ENCODE measurements around the gene HSPB6. TPM values are rescaled to one million over a fixed set of nuclear protein-coding genes. Genes with fewer than 3 reads are reported as not detected.

HSPB6 gene
- total RNA-seq (2022; extraction: Qiagen RNA extraction; ENCODE audit: low read depth), result 0.16 to 0.34 TPM (median 0.20 TPM) in 5 replicates

GRCh38 chr19:35756377-35757230 is at the start of gene HSPB6:
Gene HSPB6, minus strand, starts transcription at chr19:35757029. Its CDS starts 21 bp downstream, at chr19:35757008.

GRCh38 chr19:35775298-35776101 is 18.7 kb upstream of the HSPB6 start, which contains the start of gene ARHGAP33:
Gene ARHGAP33, plus strand, starts transcription at chr19:35775564. Its CDS starts 95 bp downstream, at chr19:35775659.

GRCh38 chr19:35757749-35758608 is 1.1 kb upstream of the HSPB6 start, which contains the start of gene PROSER3:
Gene PROSER3, plus strand, starts transcription at chr19:35758176. Its CDS starts 40 bp downstream, at chr19:35758216.

GRCh38 chr19:35748106-35749020 is 8.5 kb downstream of the HSPB6 start, which contains the start of gene LIN37:
Gene LIN37, plus strand, starts transcription at chr19:35748576. Its CDS starts 149 bp downstream, at chr19:35748725.

GRCh38 chr19:35745328-35746086 is 11.3 kb downstream of the HSPB6 start, which contains the start of the genes PSENEN and U2AF1L4:
Gene PSENEN, plus strand, starts transcription at chr19:35745651. Its CDS starts 280 bp downstream, at chr19:35745931.
Gene U2AF1L4, minus strand, starts transcription at chr19:35745418. Its CDS starts 27 bp downstream, at chr19:35745391.

GRCh38 chr19:35742121-35742724 is 14.6 kb downstream of the HSPB6 start, which contains the start of gene IGFLR1:
Gene IGFLR1, minus strand, starts transcription at chr19:35742452. Its CDS starts 1,272 bp downstream, at chr19:35741180.

GRCh38 chr19:35717665-35718344 is 39.0 kb downstream of the HSPB6 start, which contains the start of gene KMT2B:
Gene KMT2B, plus strand, starts transcription at chr19:35718003. Its CDS starts 16 bp downstream, at chr19:35718019.

Other genes starting within 250 kb of the HSPB6 start
- 27.3 to 37.1 TPM (median 33.6 TPM) in 5 replicates for gene DMKN, start 243.4 kb downstream of the HSPB6 start, total RNA-seq (2022; extraction: Qiagen RNA extraction; ENCODE audit: low read depth)
- gene SBSN, start 228.7 kb downstream of the HSPB6 start, total RNA-seq (2022; extraction: Qiagen RNA extraction; ENCODE audit: low read depth), result 2.7 to 3.9 TPM (median 3.0 TPM) in 5 replicates
- gene GAPDHS, start 223.6 kb downstream of the HSPB6 start, total RNA-seq (2022; extraction: Qiagen RNA extraction; ENCODE audit: low read depth), result not detected in 5 replicates
- gene TMEM147, start 211.4 kb downstream of the HSPB6 start, total RNA-seq (2022; extraction: Qiagen RNA extraction; ENCODE audit: low read depth), result 350 to 445 TPM (median 403 TPM) in 5 replicates
- gene ATP4A, start 193.4 kb downstream of the HSPB6 start, total RNA-seq (2022; extraction: Qiagen RNA extraction; ENCODE audit: low read depth), result 0.10 TPM in 1 of 5 replicates, not detected in the others
- gene PMIS2, start 170.9 kb downstream of the HSPB6 start, total RNA-seq (2022; extraction: Qiagen RNA extraction; ENCODE audit: low read depth), result not detected in 5 replicates
- 10.8 to 18.4 TPM (median 15.7 TPM) in 5 replicates for gene HAUS5, start 144.3 kb downstream of the HSPB6 start, total RNA-seq (2022; extraction: Qiagen RNA extraction; ENCODE audit: low read depth)
- 147 to 213 TPM (median 187 TPM) in 5 replicates for gene RBM42, start 128.0 kb downstream of the HSPB6 start, total RNA-seq (2022; extraction: Qiagen RNA extraction; ENCODE audit: low read depth)
- gene ETV2, start 115.3 kb downstream of the HSPB6 start, total RNA-seq (2022; extraction: Qiagen RNA extraction; ENCODE audit: low read depth), result 2.1 to 3.1 TPM (median 2.3 TPM) in 5 replicates
- 1,270 to 1,573 TPM (median 1,320 TPM) in 5 replicates for gene COX6B1, start 108.7 kb downstream of the HSPB6 start, total RNA-seq (2022; extraction: Qiagen RNA extraction; ENCODE audit: low read depth)
- 0.64 to 1.2 TPM (median 0.84 TPM) in 5 replicates for gene UPK1A, start 90.5 kb downstream of the HSPB6 start, total RNA-seq (2022; extraction: Qiagen RNA extraction; ENCODE audit: low read depth)
- 0.05 TPM in 1 of 5 replicates, not detected in the others for gene ZBTB32, start 52.5 kb downstream of the HSPB6 start, total RNA-seq (2022; extraction: Qiagen RNA extraction; ENCODE audit: low read depth)
- gene KMT2B, start 39.0 kb downstream of the HSPB6 start, total RNA-seq (2022; extraction: Qiagen RNA extraction; ENCODE audit: low read depth), result 47.8 to 63.3 TPM (median 58.5 TPM) in 5 replicates
- gene IGFLR1, start 14.6 kb downstream of the HSPB6 start, total RNA-seq (2022; extraction: Qiagen RNA extraction; ENCODE audit: low read depth), result 10.2 to 13.0 TPM (median 11.9 TPM) in 5 replicates
- 23.0 to 29.3 TPM (median 28.6 TPM) in 5 replicates for gene U2AF1L4, start 11.6 kb downstream of the HSPB6 start, total RNA-seq (2022; extraction: Qiagen RNA extraction; ENCODE audit: low read depth)
- 273 to 299 TPM (median 279 TPM) in 5 replicates for gene PSENEN, start 11.4 kb downstream of the HSPB6 start, total RNA-seq (2022; extraction: Qiagen RNA extraction; ENCODE audit: low read depth)
- gene LIN37, start 8.5 kb downstream of the HSPB6 start, total RNA-seq (2022; extraction: Qiagen RNA extraction; ENCODE audit: low read depth), result 20.7 to 27.8 TPM (median 21.4 TPM) in 5 replicates
- gene PROSER3, start 1.1 kb upstream of the HSPB6 start, total RNA-seq (2022; extraction: Qiagen RNA extraction; ENCODE audit: low read depth), result 27.5 to 38.7 TPM (median 32.5 TPM) in 5 replicates
- gene ARHGAP33, start 18.5 kb upstream of the HSPB6 start, total RNA-seq (2022; extraction: Qiagen RNA extraction; ENCODE audit: low read depth), result 3.5 to 9.2 TPM (median 6.2 TPM) in 5 replicates
- 0.27 to 0.66 TPM (median 0.41 TPM) in 4 of 5 replicates, not detected in the other for gene PRODH2, start 55.8 kb upstream of the HSPB6 start, total RNA-seq (2022; extraction: Qiagen RNA extraction; ENCODE audit: low read depth)
- 0.17 to 0.77 TPM (median 0.42 TPM) in 5 replicates for gene NPHS1, start 95.5 kb upstream of the HSPB6 start, total RNA-seq (2022; extraction: Qiagen RNA extraction; ENCODE audit: low read depth)
- gene KIRREL2, start 99.9 kb upstream of the HSPB6 start, total RNA-seq (2022; extraction: Qiagen RNA extraction; ENCODE audit: low read depth), result 0.44 to 0.74 TPM (median 0.58 TPM) in 5 replicates
- 82.7 to 99.7 TPM (median 88.7 TPM) in 5 replicates for gene APLP1, start 111.5 kb upstream of the HSPB6 start, total RNA-seq (2022; extraction: Qiagen RNA extraction; ENCODE audit: low read depth)
- 6.5 to 8.9 TPM (median 7.4 TPM) in 5 replicates for gene NFKBID, start 143.5 kb upstream of the HSPB6 start, total RNA-seq (2022; extraction: Qiagen RNA extraction; ENCODE audit: low read depth)
- gene HCST, start 145.5 kb upstream of the HSPB6 start, total RNA-seq (2022; extraction: Qiagen RNA extraction; ENCODE audit: low read depth), result 0.25 to 0.75 TPM (median 0.60 TPM) in 3 of 5 replicates, not detected in the others
- 0.31 TPM in 1 of 5 replicates, not detected in the others for gene TYROBP, start 151.3 kb upstream of the HSPB6 start, total RNA-seq (2022; extraction: Qiagen RNA extraction; ENCODE audit: low read depth)
- gene LRFN3, start 179.3 kb upstream of the HSPB6 start, total RNA-seq (2022; extraction: Qiagen RNA extraction; ENCODE audit: low read depth), result 11.7 to 28.8 TPM (median 20.5 TPM) in 5 replicates
- 36.8 to 48.3 TPM (median 46.4 TPM) in 5 replicates for gene SDHAF1, start 238.2 kb upstream of the HSPB6 start, total RNA-seq (2022; extraction: Qiagen RNA extraction; ENCODE audit: low read depth)